Measurements from ENCODE around the gene TMEM141.
"Not testable (repeated sequence)": the region's sequence is repeated elsewhere in the genome, so short reads cannot be mapped to it uniquely, and the experiment has no call there.

Gene TMEM141

GRCh38 chr9:136757751-136758140 lies 33.4 kb upstream of the TMEM141 start:
- no peak overlapping the region for H3K4me3 ChIP-seq (ENCODE audit: low read depth, low read length)
- DNase-seq (ENCODE audit: low read depth): no peak
- TF ChIP-seq CTCF (IDR thresholded peaks at IDR 0.05; ENCODE audit: low read depth, low read length) (no peak), MYC (IDR thresholded peaks at IDR 0.05; ENCODE audit: low read depth, low read length) (no peak), POLR2A (IDR thresholded peaks at IDR 0.05; ENCODE audit: extremely low read depth, insufficient read length) (no peak), MAX (IDR thresholded peaks at IDR 0.05; ENCODE audit: low read depth, low read length) (no peak)

GRCh38 chr9:136759001-136759400 lies 32.1 kb upstream of the TMEM141 start:
- no peak overlapping the region for H3K4me3 ChIP-seq (ENCODE audit: low read depth, low read length)
- no peak for DNase-seq (ENCODE audit: low read depth)
- TF ChIP-seq CTCF (IDR thresholded peaks at IDR 0.05; ENCODE audit: low read depth, low read length) (no peak), POLR2A (IDR thresholded peaks at IDR 0.05; ENCODE audit: extremely low read depth, insufficient read length) (no peak)

GRCh38 chr9:136759436-136760325 lies 31.5 kb upstream of the TMEM141 start:
- H3K4me3 ChIP-seq (ENCODE audit: low read depth, low read length): no peak overlapping the region
- DNase-seq (ENCODE audit: low read depth): no peak
- TF ChIP-seq CTCF (IDR thresholded peaks at IDR 0.05; ENCODE audit: low read depth, low read length) (no peak), POLR2A (IDR thresholded peaks at IDR 0.05; ENCODE audit: extremely low read depth, insufficient read length) (no peak), MYC (IDR thresholded peaks at IDR 0.05; ENCODE audit: low read depth, low read length) (no peak), MAX (IDR thresholded peaks at IDR 0.05; ENCODE audit: low read depth, low read length) (no peak)

GRCh38 chr9:136760424-136760823 lies 30.7 kb upstream of the TMEM141 start:
- no peak for DNase-seq (ENCODE audit: low read depth)
- TF ChIP-seq CTCF (IDR thresholded peaks at IDR 0.05; ENCODE audit: low read depth, low read length): no peak
- TF ChIP-seq MAX (IDR thresholded peaks at IDR 0.05; ENCODE audit: low read depth, low read length): no peak
- no peak for TF ChIP-seq MYC (IDR thresholded peaks at IDR 0.05; ENCODE audit: low read depth, low read length)
- TF ChIP-seq POLR2A (IDR thresholded peaks at IDR 0.05; ENCODE audit: extremely low read depth, insufficient read length): no peak
- no peak overlapping the region for H3K4me3 ChIP-seq (ENCODE audit: low read depth, low read length)

GRCh38 chr9:136760834-136761544 lies 30.2 kb upstream of the TMEM141 start:
- TF ChIP-seq CTCF (IDR thresholded peaks at IDR 0.05; ENCODE audit: low read depth, low read length): peak; percentile 79
- not testable (repeated sequence) for H3K4me3 ChIP-seq (ENCODE audit: low read depth, low read length)
- peak; percentile 71 for DNase-seq (ENCODE audit: low read depth)

Data from NB4 (cell line).